Stimulated activated CD4-positive, alpha-beta T cell treated with anti-CD3 and anti-CD28 coated beads, Interleukin-1b, Interleukin-23, amount 100 ng/mL, for 48 hours (primary cell): ENCODE results near the gene CEP68.
A peak's percentile ranks its signal among the peaks of the same experiment; 100 is the strongest.
"Not testable (repeated sequence)": the region's sequence is repeated elsewhere in the genome, so short reads cannot be mapped to it uniquely, and the experiment has no call there.

ENCODE experiments used
- DNase-seq: peaks from one replicate; pipeline ENCODE4 v3.0.0-alpha.2; 2020

Gene CEP68

DNA sequence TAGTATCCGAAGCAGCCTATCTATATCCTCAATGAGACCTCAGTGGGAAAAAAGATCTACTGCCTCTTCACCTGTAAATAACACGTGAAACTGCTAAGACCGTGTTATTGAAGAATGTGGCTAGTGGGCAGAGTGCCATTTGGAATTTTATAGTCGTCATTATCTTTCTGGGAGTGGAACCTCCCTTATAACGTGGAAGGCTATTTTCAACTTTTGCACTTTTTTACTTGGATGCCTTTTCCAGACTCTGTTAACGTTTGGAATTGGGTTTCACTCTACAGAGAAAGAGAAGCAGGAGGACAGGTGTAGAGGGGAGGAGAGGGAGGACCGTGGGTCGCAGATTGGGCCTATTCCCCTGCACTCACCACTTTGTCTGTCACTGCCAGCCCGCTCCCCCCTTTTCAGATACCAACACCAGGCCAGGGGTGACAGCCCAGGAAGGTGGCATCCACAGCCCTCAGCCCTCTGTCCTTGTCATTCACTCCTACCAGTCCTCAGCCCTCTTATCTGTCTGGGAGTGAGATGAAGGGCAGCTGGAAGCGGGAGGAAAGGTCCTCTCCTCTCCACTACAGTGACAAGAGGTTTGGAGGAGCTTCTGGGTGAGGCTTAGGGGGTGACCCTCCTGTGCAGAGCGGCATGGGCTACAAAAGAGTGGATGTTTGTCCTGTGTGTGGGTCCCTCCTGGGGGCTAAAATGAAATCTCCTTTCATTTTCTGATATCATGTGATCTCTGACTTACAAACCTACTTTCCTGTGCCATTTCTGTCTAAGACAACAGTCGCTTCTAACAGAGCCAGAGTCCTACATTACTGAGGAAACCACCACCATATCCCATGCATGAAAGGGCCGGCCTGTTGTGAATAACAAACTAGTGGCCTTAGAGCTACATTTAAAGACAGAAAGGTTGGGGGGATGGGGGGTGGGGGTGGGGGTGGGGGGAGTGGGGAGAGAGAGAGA, 23.9 kb upstream of the CEP68 start:
- DNase-seq, result no peak

DNA sequence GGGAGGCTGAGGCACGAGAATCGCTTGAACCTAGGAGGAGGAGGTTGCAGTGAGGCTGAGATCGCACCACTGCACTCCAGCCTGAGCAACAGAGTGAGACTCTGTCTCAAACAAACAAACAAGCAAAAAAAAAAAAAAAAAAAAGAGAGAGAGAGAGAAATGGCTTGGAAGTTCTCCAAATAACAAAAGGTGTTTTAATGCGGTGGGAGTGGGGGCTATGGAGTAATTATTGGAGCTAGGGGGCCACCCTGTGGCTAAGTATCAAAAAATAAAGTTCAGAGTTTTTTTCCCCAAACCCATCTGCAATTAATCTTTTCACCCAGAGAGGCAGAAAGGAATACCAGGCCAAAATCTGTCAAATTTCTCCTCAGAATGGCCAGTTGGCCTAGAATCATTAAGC, 23.0 kb upstream of the CEP68 start:
- DNase-seq, result no peak

DNA sequence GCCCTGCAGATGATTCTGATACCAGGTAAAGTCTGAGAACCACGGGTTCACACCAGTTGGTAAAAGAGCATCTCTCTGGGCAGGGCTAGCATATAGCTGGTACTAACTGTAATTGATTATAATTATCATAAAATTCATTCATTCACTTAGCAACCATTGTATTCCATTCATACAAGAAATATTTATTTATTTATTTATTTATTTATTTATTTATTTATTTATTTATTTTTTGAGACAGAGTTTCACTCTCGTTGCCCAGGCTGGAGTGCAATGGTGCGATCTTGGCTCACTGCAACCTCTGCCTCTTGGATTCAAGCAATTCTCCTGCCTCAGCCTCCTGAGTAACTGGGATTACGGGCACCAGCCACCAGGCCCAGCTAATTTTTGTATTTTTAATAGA, 22.5 kb upstream of the CEP68 start:
- DNase-seq, result not testable (repeated sequence)

DNA sequence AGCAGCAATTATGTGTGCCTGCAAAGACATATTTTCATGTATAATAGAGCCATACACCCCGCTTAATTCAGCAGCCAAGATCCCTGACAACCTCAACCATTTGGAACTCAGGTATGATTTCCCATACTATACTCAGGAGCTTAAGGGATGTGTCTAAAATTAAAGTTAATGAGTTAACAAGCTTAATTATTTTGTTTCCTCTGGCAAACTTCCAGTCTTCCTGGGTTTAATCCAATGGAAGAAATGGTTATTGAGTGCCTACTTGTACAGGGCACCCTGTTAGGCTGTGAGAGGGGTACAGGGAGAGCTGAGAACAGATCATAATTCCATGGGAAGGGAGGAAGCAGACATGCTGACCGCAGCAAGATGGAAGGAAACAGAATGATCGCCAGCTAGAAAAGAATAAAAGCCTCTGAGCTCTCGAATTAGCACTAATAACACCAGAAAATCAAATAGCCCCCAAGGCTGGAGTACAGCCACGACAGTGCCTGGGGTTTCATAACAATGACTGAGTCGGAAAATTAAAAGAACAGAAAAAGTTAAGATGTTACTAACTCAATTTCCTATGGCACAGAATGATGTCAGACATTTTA, 20.8 kb upstream of the CEP68 start:
- no peak for DNase-seq

DNA sequence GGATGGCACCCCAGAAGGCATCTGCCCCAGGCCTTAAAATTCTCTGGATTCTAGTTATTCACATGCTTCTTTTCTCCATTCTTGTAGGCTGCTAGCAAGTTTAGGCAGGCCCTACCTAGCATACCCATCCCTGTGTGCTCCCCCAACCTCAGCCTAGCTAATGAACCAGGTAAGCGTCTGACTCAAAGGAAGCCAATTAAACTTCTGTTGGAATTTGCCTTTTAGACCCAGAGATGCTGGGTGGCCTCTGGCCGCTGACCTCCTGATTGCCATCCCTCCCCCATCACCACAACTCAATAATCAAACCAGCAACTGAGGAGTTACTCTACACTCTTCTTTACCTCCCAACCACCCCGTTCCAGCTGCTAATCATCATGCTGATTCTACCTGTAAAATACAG, 19.0 kb upstream of the CEP68 start:
- DNase-seq, result no peak

DNA sequence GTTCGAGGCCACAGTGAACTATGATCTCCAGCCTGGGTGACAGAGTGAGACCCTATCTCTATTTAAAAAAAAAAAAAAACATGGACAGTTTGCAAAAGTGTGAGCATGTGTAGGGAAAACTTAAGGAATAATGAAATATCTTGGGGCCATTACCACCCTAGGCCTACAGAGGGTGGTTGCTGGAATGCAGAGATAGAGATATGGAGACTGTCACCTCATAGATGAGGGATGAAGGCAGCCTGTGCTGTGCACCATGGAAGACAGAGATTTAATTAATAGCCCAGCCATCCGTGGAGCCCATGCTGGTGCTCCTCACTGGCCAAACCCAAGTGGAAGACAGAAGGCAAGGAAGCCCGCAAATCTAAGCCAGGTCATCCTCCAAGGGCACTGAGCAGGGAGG, 16.6 kb upstream of the CEP68 start:
- DNase-seq, result no peak

DNA sequence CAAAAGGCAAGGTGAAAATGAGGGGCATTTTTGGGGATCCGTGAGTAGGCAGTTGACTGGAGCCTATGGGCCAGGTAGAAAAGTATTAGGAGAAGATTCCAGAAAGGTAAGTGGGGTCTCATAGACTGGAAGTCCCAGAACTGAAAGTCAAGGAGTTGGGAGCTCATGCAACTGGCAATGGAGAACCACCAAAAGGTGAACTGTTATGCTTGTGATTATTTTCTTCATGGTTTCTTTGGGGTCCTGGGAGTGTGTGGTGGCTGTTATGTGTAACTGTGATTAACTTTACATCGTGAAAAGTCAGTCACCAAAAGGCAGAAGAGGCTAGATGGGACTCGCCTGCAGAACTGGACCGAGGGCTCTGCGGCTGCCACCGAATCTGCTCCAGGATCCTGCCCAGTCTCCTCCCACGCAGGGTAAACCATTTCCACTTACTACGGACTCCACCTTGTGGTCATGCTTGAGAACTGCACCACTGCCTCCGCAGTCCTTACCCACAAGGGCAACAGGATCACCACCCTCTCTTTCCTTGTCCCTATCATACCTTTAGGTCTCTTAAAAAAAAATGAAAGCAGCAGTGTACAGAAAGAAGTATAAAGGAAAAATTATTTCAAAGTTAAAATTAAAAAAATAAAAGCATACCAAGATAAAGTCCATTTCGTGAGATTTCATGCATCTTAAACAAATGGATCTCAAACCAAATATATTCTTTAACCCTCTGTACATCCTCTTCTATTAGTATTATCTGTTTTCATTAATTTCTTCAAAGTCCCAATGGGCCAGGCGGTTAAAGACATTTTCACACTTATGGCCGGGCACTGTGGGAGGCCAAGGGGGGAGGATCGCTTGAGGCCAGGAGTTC, 15.6 kb upstream of the CEP68 start:
- DNase-seq, result peak; percentile 74

DNA sequence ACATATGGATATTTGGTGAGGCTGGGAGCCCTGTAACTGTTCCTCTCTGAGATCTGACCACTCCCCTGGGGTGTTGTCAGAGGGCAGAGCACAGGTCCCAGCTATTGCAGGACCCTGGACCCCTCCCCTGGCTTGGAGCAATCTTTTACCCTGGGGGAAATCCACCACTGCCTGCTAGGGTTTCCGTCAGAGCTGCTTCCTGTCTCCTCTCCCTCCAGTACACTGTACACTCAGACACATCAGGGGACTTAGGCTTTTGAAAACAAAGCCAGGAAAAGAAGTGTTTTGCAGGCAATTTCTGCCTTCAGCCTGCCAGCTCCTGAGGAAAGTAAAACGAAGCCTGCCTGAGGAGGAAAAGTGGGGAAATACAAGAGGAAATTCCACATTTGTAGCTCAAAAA, 13.2 kb upstream of the CEP68 start:
- DNase-seq, result no peak

DNA sequence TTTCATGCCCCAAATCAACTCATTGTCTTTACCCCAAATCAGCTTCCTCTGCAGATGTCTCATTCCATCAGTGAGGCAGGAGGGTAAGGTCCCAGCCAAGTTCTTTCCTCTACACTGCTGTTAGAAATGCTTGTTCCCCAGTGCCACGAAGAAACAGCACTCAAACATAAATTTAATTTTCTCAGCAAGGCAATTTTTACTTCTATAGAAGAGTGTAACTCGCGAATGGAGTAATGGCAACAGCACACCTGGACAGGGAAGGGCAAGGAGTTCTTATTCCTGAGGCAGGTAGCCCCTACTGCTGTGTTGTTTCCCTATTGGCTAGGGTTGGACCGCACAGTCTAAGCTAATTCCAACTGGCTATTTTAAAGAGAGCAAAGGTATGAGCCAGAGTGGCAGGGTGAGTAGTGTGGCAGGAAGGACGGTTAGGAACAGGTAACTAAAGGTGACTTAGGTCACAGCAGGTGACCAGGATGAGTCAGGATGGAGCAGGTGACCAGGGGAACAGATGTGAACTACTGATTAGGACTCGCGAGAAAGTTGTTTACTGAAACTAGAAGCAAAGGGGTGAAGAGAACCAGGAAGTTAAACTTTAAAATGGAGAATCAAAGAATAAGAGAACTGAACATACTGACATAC, 12.0 kb upstream of the CEP68 start:
- DNase-seq, result no peak

DNA sequence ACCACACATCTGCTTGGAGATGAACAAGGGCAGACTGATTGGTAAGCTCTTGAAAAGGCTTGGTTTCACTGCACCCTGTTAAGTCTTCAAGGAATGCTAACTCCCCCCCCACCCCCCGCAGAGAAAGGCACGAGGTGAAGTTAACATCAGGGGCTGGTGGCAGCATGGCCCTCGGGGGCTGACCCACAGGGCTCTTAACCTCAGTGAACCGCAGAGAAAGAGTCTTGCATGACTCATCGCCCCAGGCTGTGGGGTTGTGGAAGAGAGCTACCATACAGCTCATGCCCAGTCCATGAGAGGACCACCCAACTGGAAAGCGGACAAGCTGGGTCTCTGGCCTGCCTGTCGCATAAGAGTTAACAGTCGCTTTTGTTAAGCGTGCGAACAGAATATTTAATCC, 10.6 kb upstream of the CEP68 start:
- no peak for DNase-seq

DNA sequence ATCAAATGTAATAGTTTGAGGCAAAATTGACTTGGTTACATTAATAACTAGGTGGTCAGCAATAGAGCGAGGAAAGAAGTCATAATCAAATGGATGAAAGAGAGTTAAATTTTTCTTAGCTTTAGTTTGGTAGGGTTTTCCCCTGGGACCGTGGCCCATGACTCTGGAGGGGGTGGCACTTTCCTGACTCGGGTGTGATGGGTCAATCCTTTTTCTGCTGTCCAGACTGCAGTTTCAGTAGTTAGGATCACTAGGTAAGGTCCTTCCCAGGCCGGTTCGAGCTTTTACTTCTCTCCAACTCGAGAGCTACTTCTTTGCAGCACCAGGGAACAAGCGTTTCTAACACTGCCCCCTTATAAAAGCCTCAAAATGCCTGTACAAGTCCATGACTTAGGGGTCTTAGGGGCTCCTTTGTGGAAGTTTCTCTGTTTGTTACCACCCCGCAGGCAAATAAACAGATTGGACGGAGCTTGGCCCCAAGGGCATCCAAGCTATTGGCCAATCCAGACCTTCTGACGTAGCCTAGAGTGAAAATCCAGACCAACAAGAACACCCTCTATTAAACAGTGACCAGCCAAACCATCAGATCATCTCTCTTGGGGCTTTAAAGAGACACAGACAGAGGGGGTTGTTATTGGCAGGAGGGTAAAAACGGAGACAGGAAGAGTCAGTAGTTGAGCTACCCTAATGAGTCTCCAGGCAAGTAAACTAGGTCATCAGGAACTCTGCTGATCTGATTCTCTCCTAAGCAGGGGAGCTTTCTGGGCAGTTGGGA, 9.4 kb upstream of the CEP68 start:
- DNase-seq, result no peak

DNA sequence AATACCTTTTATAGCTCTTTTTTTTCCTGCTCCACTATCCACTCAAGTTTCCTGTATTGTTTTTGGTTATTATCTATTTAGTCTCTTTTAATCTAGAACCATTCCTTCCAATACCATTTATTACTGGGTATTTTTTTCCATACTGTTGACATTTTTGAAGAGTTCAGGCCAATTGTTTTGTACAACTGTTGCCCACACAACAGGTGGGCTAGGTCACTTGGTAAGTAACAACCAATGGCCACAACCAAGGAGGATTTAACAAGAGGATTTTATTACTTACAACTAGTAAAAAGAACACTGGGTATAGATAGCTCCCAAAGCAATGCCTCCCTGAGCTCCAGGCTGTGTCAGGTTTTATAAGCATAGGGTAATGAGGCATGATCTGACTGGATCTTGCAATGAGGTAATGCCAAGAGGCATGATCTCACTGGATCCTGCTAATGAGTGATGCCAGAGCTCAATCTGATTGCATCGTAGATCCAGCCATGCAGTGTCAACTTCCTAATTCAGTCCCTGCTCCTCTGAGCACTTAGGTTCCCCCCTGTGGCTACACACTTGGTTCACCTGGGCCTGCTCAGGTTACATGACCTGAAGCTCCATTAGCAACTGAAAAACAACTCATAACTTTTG, 7.1 kb upstream of the CEP68 start:
- no peak for DNase-seq

DNA sequence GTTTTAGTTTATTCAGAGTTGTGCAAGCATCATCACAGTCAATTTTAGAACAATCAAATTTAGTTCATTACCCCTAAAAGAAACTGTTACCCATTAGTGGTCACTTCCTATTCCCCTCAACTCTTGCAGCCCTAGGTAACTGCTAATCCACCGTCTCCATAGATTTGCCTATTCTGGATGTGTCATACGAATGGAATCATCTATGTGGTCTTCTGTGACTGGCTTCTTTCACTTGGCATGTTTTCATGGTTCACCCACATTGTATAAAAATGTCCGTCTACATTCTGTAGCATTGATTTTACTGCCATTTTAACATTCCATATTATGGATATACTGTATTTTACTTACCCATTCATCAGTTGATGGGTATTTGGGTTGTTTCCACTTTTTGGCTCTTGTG, 5.3 kb upstream of the CEP68 start:
- DNase-seq, result no peak

DNA sequence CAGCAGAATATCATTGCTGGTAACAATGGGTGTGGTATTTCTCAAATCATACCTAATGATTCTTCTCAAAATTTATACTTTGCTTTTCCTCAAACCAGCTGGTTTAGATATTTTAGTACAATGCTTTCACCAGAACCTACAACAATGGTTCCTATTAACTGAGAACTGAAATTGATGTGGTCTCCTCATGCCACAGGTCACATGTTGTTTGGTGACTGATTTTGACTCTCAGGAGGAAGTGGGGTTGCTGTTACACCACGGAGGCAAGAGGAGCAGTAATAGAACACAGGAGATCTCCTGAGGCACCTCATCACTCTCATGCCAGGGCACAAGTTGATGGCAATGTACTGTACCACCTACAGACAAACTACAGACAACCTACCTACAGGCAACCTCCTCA, 3.0 kb upstream of the CEP68 start:
- peak; percentile 23 for DNase-seq

DNA sequence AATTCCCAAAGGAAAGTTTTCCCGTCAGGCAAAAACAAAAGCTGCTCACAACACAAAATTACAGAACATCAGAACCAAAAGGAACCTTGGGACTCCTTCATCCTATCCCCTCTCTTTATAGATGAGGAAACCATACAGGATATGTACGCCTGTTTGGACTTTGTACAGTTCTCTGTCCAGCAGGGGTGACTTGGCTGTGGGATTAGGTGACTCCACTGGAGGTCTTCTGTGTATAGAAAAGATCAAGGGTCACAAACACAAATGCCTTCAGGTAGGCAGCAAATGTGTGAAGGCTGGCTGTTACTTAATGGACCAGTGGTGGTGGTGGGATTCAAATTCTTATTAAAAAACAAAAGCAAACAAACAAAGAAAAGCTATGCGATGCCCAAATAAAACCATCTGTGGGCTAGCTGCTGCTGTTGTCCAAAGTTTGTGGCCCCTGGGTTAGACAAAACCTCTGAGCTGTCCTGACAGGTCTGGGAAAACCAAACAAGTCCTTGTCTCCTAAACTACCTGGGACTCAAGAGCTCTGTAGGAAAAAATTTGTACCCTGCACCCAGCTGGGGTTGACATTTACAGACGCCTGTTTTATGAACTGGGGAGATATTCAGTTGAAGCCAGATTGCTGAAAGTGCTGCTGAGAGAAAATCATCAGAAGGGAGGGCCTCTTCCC, 1.3 kb upstream of the CEP68 start:
- DNase-seq, result no peak

DNA sequence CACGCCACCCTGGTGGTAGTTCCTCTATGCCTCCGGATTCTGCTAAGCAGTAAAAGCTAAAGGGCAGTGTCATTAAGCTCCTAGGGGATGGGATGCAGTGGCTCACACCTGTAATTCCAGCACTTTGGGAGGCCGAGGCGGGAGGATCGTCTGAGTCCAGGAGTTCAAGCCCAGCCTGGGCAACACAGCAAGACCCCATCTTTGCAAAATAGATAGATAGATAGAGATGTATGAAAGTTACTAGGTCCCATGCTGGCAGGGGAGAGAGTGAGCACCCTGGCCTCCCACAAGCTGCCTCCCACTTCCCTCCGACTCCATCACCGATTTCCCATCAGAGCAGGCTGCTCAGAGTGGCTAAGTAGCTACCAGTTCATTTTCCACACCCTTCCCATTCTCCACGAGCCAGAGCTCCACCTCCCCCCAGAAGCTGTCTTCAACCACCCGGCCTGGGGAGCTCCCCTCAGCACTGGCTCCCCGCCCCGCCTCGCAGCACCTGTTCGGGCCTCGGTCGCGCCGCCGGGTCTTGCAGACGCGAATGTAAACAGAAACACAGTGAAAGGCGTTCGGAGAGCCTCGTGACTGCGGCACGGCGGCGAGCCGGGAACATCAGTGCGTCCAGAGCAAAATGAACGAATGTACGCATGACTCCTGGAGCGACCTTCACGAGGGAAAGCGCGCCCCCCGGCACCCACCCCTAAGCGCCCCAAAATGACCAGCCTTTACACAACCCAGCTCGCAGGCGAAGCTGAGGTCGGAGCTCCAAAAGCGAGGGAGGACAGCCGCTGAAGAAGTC, 598 bp upstream of the CEP68 start:
- DNase-seq, result peak; percentile 67

DNA sequence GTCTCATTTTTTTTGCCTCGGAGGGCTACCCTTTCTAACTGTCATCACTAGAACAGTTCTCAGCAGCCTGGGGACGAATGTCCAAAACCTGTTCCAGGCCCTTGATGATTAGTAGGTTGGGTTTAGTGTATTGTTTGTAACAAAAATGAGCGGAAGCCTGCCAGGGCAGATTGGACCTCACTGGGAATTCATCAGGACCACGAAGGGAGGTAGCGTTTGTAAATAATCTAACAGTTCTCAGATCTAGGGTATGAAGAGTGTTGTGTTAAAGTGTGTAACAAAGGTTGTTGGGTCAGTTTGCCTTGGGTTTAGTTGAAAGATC, 799 bp downstream of the CEP68 start:
- no peak for DNase-seq

DNA sequence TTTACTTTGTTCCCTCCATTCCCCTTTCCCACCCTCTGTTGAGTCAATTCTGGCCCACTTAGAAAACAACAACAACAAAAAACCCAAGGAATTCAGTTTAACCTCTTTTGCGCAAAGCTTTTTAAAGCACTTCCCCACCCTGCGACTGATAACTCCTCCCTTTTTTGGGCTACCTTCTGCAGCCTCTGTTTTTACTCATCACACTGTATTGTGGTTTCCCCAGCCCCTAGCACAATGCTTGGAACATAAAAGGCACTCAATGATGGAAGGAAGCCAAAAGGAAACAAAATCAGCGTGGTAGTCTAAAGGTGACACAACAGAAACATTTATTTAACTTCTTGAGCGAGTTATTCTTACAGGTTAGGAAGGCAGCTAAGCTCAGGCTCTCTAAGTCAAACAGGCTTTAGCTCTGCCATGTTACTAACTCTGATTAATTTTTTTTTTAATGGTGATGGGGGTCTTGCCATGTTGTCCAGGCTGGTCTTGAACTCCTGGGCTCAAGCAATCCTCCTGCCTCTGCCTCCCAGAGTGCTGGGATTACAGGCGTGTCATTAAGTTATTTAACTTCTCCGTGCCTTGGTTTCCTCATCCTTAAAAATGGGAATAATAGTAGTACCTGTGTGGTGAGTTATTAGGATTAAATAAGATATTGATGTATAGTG, 1.3 kb downstream of the CEP68 start:
- DNase-seq, result peak; percentile 60

DNA sequence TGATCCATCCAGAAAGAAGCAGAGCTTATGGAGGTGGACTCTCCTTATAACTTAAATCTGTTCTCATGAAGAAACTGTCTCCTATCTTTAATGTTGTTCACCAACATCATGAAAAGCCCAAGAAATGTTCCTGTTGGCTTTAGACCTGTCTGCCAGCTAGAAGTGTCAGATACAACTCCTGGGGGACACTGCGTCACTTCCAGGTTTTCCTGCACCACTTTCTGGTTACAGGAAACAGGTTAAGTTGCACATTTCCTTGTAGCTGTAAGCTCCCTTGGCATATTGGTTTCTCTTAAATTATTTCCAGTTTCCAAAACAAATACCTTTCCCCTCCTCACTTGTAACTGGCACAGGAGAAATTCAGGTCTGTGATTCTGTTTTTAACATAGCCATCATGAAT, 2.9 kb downstream of the CEP68 start:
- DNase-seq, result no peak
